ENCODE results near the gene EIF3CL. TPM values are rescaled to one million over a fixed set of nuclear protein-coding genes. Genes with fewer than 3 reads are reported as not detected.

The EIF3CL gene
- 64.8 and 144 TPM in 2 replicates for total RNA-seq (ENCODE audit: low replicate concordance)

GRCh38 chr16:28403220-28404072, at the start of gene EIF3CL:
TSS of gene EIF3CL (minus strand) at chr16:28403841. CDS start at chr16:28403618, 223 bp downstream.

GRCh38 chr16:28363408-28363807, 40.2 kb downstream of the EIF3CL start, which contains the start of gene NPIPB6:
TSS of gene NPIPB6 (minus strand) at chr16:28363508. CDS start at chr16:28362822, 686 bp downstream.

Other genes starting within 250 kb of the EIF3CL start
- gene XPO6, start 191.9 kb downstream of the EIF3CL start, total RNA-seq (ENCODE audit: low replicate concordance), result 68.5 and 108 TPM in 2 replicates
- gene SBK1, start 111.3 kb downstream of the EIF3CL start, total RNA-seq (ENCODE audit: low replicate concordance), result under 0.01 TPM in 1 of 2 replicates, not detected in the other
- gene NPIPB6, start 40.3 kb downstream of the EIF3CL start, total RNA-seq (ENCODE audit: low replicate concordance), result 0.30 TPM in 1 of 2 replicates, not detected in the other
- gene NPIPB7, start 68.5 kb upstream of the EIF3CL start, total RNA-seq (ENCODE audit: low replicate concordance), result not detected in 2 replicates
- 8.0 and 10.1 TPM in 2 replicates for gene CLN3, start 88.2 kb upstream of the EIF3CL start, total RNA-seq (ENCODE audit: low replicate concordance)
- gene APOBR, start 90.8 kb upstream of the EIF3CL start, total RNA-seq (ENCODE audit: low replicate concordance), result not detected in 2 replicates
- gene IL27, start 103.0 kb upstream of the EIF3CL start, total RNA-seq (ENCODE audit: low replicate concordance), result not detected in 2 replicates
- 43.7 and 74.9 TPM in 2 replicates for gene NUPR1, start 135.1 kb upstream of the EIF3CL start, total RNA-seq (ENCODE audit: low replicate concordance)
- gene SGF29, start 150.1 kb upstream of the EIF3CL start, total RNA-seq (ENCODE audit: low replicate concordance), result 7.7 and 7.8 TPM in 2 replicates
- gene SULT1A2, start 193.2 kb upstream of the EIF3CL start, total RNA-seq (ENCODE audit: low replicate concordance), result 0.23 TPM in 1 of 2 replicates, not detected in the other
- 5.0 and 12.9 TPM in 2 replicates for gene SULT1A1, start 206.2 kb upstream of the EIF3CL start, total RNA-seq (ENCODE audit: low replicate concordance)
- not detected in 2 replicates for gene NPIPB8, start 234.2 kb upstream of the EIF3CL start, total RNA-seq (ENCODE audit: low replicate concordance)